BJ (cell line): ENCODE measurements around the gene TEX101. TPM values are rescaled to one million over a fixed set of nuclear protein-coding genes. Genes with fewer than 3 reads are reported as not detected.

Experiments
- CTCF ChIA-PET: fragments of 350-600 bp; formaldehyde crosslinking; extraction: SDS; loops from one replicate; lab custom pipeline; 2021; ENCODE audit warnings: antibody characterized with exemption, inconsistent platforms; lab: Yijun Ruan, JAX
- POLR2A ChIA-PET: fragments of 300-600 bp; sonication (Branson Sonifier 250); formaldehyde crosslinking; extraction: SDS; loops from one replicate; lab custom pipeline; 2021; ENCODE audit warnings: antibody characterized with exemption; lab: Charles Lee
- DNase-seq: peaks from one replicate; pipeline ENCODE4 v3.0.0-alpha.2; 2011; ENCODE audit warnings: low read depth
- H3K27me3 ChIP-seq: 2 replicates; pipeline ENCODE4 v1.6.0; 2011; ENCODE audit warnings: low read length; ENCODE audit not compliant: control insufficient read depth, insufficient read depth
- H3K36me3 ChIP-seq: 2 replicates; pipeline ENCODE4 v1.5.1; 2011; ENCODE audit warnings: low read length; ENCODE audit not compliant: control insufficient read depth, insufficient read depth
- H3K4me3 ChIP-seq: 2 replicates; pipeline ENCODE4 v1.5.1; 2011; ENCODE audit warnings: low read depth, mild to moderate bottlenecking, control low read depth, low read length
- CTCF ChIP-seq: IDR thresholded peaks from 2 replicates; pipeline ENCODE4 v1.5.1; 2011; ENCODE audit warnings: low read depth, mild to moderate bottlenecking, control low read depth, inconsistent platforms, low read length, moderate library complexity; ENCODE audit not compliant: insufficient read depth
- polyA plus RNA-seq: library from polyadenylated mRNA; depleted of rRNA; stranded (reverse); fragments of >200 nt; gene quantifications from 2 replicates; pipeline ENCODE4 v1.2.3, GENCODE V29; 2011

Gene TEX101
- polyA plus RNA-seq, 1 experiment, result not detected

- TF ChIP-seq CTCF, result no peak
- Histone ChIP-seq H3K27me3 (peaks cover 1% of the 10 kb centered on the region; the same call in 1 of the 2 replicates), H3K36me3 (no peaks in the 10 kb centered on the region), H3K4me3 (no peak overlapping the region)
- no peak for DNase-seq
- ChIA-PET CTCF (interaction anchor here (0.9 to 2.5 kb wide), 4 partner anchors 14 to 60 kb away, joined by 3 to 14 read pairs (median 5); no protein-coding TSS in a partner anchor), POLR2A (no interaction called here)
These were observed 45.8 kb downstream of the TEX101 start for GRCh38 chr19:43460362-43461016.

- Histone ChIP-seq H3K36me3 (no peaks in the 10 kb centered on the region), H3K27me3 (peaks cover 1% of the 10 kb centered on the region; the same call in 1 of the 2 replicates), H3K4me3 (no peak overlapping the region)
- ChIA-PET CTCF (interaction anchor here (0.9 to 2.5 kb wide), 2 partner anchors 14 to 52 kb away, joined by 6 to 14 read pairs; no protein-coding TSS in a partner anchor), POLR2A (no interaction called here)
- no peak for DNase-seq
- TF ChIP-seq CTCF, result no peak
These were observed 46.6 kb downstream of the TEX101 start for GRCh38 chr19:43461303-43461702.

DNA sequence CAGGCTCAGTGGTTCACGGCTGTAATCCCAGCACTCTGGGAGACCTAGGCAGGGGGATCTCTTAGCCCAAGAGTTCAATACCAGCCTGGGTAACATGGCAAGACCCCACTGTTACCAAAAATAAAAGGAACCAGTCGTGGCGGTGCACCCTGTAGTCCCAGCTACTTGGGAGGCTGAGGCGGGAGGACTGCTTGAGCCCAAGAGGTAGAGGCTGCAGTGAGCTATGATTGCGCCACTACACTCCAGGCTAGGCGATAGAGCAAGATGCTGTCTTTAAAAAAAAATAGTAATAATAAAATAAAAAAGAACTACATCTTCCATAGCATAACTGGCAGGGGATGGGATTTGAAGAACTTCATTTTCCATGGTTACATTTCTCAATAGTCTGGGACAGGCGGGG is 47.7 kb downstream of the TEX101 start:
- CTCF ChIA-PET, result interaction anchor here (1.4 to 3.1 kb wide), 2 partner anchors 15 to 23 kb away, joined by 3 to 20 read pairs; no protein-coding TSS in a partner anchor
- no peak overlapping the region for H3K4me3 ChIP-seq

DNA sequence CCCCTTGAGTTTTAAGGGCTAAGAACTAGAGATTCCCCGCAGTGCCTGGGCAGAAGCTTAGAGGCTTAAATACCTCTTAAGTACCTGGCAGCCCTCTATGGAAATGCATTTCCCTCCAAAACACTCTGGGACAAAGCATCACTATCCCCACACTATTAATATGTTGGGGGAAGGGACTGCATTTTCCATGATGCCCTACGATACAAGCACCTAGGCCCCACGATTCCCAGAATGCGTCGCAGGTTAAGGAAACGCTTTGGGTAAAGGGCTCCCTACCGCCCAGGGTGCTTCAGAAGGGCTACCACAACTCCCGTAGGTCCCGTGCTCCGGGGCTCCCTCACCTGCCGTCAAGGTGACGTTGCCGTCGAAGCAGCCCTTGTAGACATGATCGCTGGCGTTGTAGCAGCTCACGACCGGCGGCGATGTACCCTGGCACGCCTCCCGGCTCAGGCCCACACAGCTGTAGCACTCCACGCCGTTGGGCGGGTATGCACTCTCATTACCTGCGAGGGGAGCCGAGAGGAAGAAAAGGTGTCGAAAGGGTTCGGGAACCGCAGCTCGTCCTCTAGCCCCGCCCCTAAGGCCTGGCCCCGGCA is 48.2 kb downstream of the TEX101 start:
- DNase-seq, result no peak
- ChIA-PET CTCF (interaction anchor here (0.9 to 3.1 kb wide), 6 partner anchors 14 to 132 kb away, joined by 3 to 20 read pairs (median 3); no protein-coding TSS in a partner anchor), POLR2A (no interaction called here)
- TF ChIP-seq CTCF, result no peak
- H3K36me3 ChIP-seq, result no peaks in the 10 kb centered on the region
- H3K4me3 ChIP-seq, result peak overlapping the region; percentile 56
- H3K27me3 ChIP-seq, result peaks cover 1% of the 10 kb centered on the region; the same call in 1 of the 2 replicates

More for the DNA sequence above, 47.7 kb downstream of the TEX101 start:
- Histone ChIP-seq H3K27me3 (peaks cover 1% of the 10 kb centered on the region; the same call in 1 of the 2 replicates), H3K36me3 (no peaks in the 10 kb centered on the region)
- no peak for TF ChIP-seq CTCF
- DNase-seq, result no peak
- POLR2A ChIA-PET, result no interaction called here
